Activated CD4-positive, CD25-positive, alpha-beta regulatory T cell treated with anti-CD3 and anti-CD28 coated beads, Interleukin-2, amount 50 U/mL, for 24 hours (primary cell): ENCODE measurements around the gene TMEM82.

Experiments
- ATAC-seq, 2 donors: fragments of 150-1000 bp; cut with Tn5 transposase; one replicate each; pipeline ENCODE4 v1.10.0; 2021; ENCODE audit warnings: mild to moderate bottlenecking in 1 of 2, moderate library complexity in 1 of 2

TMEM82 gene

GRCh38 chr1:15757575-15758342 is 15.5 kb downstream of the TMEM82 start:
- ATAC-seq = no peak

DNA sequence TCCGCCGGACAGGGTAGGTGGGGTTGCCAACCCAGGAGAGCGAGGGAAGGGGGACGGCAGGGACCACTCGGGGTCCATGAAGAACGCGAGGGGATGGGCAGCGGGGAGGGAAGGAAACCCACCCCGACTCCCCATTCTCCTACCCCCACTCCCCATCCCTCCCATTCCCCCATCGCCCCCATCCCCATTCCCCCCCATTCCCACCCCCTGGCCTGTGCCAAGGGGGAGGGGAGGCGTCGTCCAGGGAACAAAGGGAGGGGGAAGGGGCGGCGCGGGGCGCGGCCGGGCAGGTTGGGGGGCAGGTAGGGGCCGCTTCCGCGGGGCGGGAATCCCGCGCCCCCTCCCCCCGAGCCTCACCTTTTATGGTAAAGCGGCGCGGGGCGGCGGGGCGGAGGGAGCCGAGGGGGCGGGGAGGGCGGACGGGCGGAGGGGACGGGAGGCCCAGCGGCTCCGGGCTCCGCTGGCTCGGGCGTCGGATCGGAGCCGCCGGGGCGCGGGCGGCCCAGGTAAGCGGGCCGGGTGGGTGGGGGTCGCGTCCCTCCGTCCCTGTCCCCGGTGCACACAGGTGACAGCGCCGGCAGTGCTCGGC is 16.1 kb downstream of the TMEM82 start, which contains the start of gene FBLIM1:
TSS of gene FBLIM1 (plus strand) at position 453 of the 589 bp plus-strand sequence. CDS start 6,189 bp downstream, outside the sequence.
- ATAC-seq = no peak

GRCh38 chr1:15758953-15759661 is 16.8 kb downstream of the TMEM82 start:
- no peak for ATAC-seq

DNA sequence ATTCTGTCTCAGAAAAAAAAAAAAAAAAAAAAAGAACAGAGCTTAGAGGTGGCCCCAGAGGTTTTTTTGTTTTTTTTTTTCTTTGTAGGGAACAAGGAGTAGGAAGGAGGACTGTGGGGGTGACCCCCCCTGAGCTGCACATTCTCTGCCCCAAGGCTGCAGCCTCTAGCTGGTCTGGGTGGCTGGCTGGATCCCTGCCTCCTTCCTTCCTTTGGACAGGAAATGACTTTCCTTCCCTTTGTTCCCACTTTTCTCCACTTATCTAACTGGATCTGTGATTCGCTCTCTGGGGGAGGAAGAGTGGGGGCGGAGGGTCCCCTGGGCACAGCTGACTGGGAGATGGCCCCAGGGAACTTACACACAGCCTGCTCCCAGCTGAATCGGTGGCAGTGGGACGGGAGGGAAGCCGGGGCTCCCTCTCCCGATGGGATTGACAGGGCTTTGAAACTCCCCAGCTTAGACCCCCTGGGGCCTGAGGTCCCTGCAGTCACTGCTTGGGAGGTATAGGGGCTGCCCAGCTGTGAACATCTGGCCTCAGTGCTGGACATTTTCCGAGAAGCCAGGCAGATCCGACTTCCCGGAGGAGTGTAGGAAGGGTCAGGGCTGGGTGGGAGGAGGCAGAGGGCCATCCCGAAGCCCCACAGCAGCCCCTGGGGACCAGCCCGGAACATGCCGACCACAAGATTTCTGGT is 18.4 kb downstream of the TMEM82 start:
- ATAC-seq = no peak

DNA sequence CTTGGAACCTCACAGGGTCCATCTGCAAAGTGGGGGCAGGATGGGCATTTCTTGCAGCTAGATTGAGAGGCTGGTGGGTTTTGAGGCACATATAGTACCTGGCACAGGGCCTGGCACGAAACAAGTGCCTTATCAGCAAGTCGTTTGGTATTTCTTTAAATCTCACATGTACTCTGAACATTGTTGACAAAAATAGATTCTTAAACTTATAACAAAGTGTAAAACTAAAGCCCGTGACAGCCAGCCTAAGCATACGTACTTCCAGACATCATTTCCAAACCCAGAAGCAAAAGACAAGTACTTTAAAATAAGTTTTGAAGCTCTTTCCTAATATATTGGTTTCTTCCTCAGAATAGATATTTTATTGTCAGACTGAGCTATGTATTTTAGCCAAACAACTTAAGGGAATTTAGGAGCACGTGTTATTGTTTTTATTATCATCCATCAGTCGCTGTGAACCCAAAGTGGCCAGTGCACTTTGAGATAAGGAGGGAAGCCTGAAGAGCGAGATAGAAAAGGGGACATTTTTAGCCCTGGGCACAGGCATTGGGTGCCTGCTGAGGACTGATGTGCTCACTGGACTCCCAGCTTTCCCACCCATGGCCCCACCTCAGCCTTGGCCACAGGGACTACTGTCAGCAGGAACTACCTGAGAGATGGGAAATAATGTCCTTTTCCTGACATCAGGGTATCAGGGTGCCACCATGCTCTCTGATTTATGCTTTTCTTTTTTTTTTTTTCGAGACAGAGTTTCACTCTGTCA is 19.2 kb downstream of the TMEM82 start:
- no peak for ATAC-seq

GRCh38 chr1:15762546-15762945 is 20.2 kb downstream of the TMEM82 start:
- ATAC-seq = no peak

- ATAC-seq = no peak
These were observed 22.0 kb downstream of the TMEM82 start for GRCh38 chr1:15764269-15764764.

- ATAC-seq = no peak
These were observed 22.6 kb downstream of the TMEM82 start for GRCh38 chr1:15764890-15765289.

DNA sequence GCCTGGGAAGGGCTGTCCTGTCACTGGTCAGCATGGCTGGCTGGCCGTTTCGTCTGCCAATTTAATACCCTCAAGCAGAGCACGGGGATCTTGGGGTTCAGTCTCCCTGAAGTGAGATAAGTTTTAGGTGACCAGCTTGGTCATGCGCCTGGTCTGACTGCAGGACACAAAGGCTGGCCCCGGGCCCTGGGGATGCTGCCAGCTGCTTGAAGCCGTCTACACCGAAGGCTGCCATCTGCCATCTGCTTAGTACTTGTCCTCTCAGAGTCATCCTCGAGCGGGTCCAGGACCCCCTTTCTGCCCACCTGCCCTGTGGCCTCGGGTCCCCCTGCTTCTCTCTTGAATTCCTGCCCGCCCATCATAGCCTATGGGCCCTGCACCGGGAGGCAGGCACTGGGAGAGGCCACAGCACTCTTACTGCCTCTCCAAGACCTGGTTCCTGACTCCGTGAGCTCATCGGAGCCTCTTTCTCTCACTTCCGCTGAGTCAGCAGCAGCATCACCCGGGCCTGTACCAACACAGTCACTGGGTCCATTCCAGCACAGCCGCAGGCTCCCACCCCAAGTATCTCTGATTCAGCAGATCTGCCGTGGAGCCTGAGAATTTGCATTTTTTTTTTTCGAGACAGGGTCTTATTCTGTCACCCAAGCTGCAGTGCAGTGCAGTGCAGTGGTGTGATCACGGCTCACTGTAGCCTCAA is 23.3 kb downstream of the TMEM82 start:
- no peak for ATAC-seq

- ATAC-seq = no peak
These were observed 25.6 kb downstream of the TMEM82 start for GRCh38 chr1:15767941-15768340.

- ATAC-seq = no peak
These were observed 26.1 kb downstream of the TMEM82 start for GRCh38 chr1:15768388-15768787.

GRCh38 chr1:15770313-15770962 is 28.1 kb downstream of the TMEM82 start:
- no peak for ATAC-seq

DNA sequence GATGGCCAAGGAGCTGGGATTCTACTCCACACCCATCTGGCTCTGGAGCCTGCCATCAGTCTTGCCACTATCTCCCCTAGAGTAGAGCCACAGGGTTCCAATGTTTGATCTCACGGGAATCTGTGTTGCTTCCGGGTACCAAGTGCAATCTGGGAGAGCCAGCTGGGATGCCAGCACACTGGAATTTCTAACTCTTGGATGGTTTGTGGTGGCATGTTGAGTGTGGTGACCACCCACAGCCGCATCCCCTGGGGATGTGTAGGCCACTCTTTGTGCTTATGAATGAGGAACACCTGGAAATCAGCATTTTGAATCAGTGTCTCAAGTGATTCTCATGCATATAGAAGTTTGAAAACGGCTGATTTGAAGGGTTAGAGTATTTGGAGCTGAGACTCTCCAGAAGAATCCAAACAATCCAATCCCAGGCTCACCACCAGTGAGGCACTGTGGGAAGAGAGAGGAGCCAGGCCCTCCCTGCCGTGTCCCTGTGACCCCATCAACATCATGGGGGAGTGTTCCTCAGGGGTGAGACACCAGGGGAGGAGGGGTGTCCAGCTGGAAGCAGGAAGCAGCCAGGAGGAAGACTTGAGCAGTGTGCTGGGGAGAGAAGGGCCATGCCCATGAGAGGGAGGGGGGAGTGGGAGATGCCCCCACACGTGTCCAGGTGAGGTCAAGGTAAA is 29.7 kb downstream of the TMEM82 start:
- no peak for ATAC-seq

GRCh38 chr1:15775706-15776105 is 33.4 kb downstream of the TMEM82 start:
- no peak for ATAC-seq

DNA sequence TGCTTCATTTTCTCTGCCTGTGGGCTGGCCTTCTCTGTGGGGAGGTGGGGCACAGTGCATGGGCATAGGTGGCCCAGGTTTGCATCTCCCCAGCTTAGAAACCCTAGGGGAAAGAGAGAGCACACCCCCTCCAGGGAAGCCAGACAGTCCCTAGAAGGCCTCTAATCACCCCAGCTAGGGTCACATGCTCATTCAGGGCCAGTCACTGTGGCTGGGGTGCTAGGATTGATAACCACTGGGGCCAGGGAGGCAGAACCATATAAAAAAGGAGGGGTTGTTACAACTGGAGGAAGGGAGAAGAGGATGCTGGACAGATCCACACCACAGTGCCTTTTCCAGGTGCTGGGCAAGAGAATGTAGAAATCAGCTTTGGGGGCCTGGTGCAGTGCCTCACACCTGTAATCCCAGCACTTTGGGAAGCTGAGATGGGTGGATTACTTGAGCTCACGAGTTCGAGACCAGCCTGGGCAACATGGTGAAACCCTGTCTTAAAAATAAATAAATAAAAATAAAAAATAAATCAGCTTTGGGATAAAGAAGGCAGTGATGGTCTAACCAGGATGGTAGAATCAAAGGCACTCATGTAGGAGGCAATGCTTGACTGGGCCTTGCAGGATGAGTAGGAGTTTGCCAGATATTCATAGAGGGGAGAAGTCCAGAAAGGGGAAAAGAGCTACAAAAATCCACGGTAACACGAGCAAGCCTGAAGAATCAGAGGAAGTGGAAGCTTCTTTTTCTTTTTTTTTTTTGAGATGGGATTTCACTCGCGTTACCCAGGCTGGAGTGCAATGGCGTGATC is 35.8 kb downstream of the TMEM82 start:
- ATAC-seq = no peak

- ATAC-seq = no peak
These were observed 43.4 kb downstream of the TMEM82 start for GRCh38 chr1:15785683-15786082.

DNA sequence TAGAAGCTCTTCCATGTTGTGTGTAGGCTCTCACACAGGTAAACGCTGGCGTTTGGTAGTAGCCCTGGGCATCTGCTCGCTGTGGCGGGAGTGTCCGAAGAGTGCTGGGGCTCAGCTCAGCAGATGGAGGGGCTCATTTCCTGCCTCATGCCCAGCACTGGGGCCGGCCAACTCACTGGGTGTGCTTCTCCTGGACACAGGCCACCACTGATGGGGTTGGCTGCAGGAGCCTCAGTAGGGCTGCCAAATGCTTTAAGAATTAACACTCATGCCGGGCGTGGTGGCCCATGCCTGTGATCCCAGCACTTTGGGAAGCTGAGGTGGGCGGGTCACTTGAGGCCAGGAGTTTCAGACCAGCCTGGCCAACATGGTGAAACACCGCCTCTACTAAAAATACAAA is 44.3 kb downstream of the TMEM82 start:
- ATAC-seq = no peak

GRCh38 chr1:15788624-15789301 is 46.5 kb downstream of the TMEM82 start:
- ATAC-seq = no peak

DNA sequence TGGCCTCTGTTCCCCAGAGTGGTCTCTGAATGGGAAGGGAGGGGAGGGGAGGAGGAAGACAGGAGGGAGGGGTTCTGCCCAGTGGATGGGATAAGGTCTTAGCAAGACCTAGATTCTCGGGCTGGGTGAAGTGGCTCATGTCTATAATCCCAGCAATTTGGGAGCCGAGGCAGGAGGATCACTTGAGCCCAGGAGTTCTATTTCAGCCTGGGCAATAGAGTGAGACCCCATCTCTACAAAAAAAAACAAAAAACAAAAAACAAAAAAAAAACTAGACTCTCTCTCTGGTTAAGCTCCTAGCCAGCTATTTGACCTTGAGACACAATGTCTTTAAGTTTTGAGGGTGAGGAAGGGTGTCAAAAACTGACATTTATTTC is 53.8 kb downstream of the TMEM82 start:
- ATAC-seq = no peak
